Spleen (tissue), 11 donors: ENCODE measurements around the gene ADAMTS14. TPM values are rescaled to one million over a fixed set of nuclear protein-coding genes. Genes with fewer than 3 reads are reported as not detected.
A peak's percentile ranks its signal among the peaks of the same experiment; 100 is the strongest.

Source experiments
- DNase-seq: peaks from one replicate; pipeline ENCODE4 v3.0.0-alpha.2; 2020
- H3K27ac ChIP-seq, 8 donors: fragments of 200-600 bp; sonication (generic) in 7 of 8; 1 replicate in 4 of 8; 2 replicates in 4 of 8; pipeline versions ENCODE4 v1.5.0 to v1.8.0; 2016 to 2021; ENCODE audit warnings: inconsistent platforms in 4 of 8, mild to moderate bottlenecking in 4 of 8, moderate library complexity in 1 of 8
- H3K27me3 ChIP-seq, 7 donors: fragments of 200-600 bp; sonication (generic) in 6 of 7; replicated peaks in 1 of 7; 1 replicate in 4 of 7; 2 replicates in 3 of 7; pipeline versions ENCODE4 v1.5.0 to v1.8.0; 2016 to 2021; ENCODE audit warnings: inconsistent platforms in 3 of 7, mild to moderate bottlenecking in 1 of 7
- H3K36me3 ChIP-seq, 6 donors: fragments of 200-600 bp; sonication (generic) in 5 of 6; 1 replicate in 4 of 6; 2 replicates in 2 of 6; pipeline versions ENCODE4 v1.5.0 to v1.8.0; 2016 to 2021; ENCODE audit warnings: inconsistent platforms in 2 of 6
- H3K4me1 ChIP-seq, 6 donors: fragments of 200-600 bp; sonication (generic) in 5 of 6; 1 replicate in 3 of 6; 2 replicates in 3 of 6; pipeline versions ENCODE4 v1.5.0 to v1.8.0; 2016 to 2021; ENCODE audit warnings: inconsistent platforms in 3 of 6
- H3K4me3 ChIP-seq, 8 donors: fragments of 200-600 bp; sonication (generic) in 7 of 8; 1 replicate in 4 of 8; 2 replicates in 4 of 8; pipeline versions ENCODE4 v1.5.0 to v1.8.0; 2016 to 2021; ENCODE audit warnings: inconsistent platforms in 4 of 8, mild to moderate bottlenecking in 4 of 8, moderate library complexity in 2 of 8
- H3K9me3 ChIP-seq, 8 donors: fragments of 200-600 bp; sonication (generic) in 7 of 8; 1 replicate in 4 of 8; 2 replicates in 4 of 8; pipeline versions ENCODE4 v1.5.0 to v1.8.0; 2016 to 2021; ENCODE audit warnings: inconsistent platforms in 4 of 8
- CTCF ChIP-seq, 11 experiments: fragments of 200-600 bp in 7 of 11; fragments of 450-650 bp in 4 of 11; sonication (generic) in 4 of 11; IDR thresholded peaks in 8 of 11; conservative IDR thresholded peaks in 3 of 11; 1 replicate in 7 of 11; 2 replicates in 4 of 11; pipeline versions ENCODE4 v1.4.0 to v1.8.0; 2016 to 2021; ENCODE audit warnings: antibody characterized with exemption in 11 of 11, inconsistent platforms in 4 of 11, mild to moderate bottlenecking in 1 of 11
- POLR2A ChIP-seq, 3 donors: fragments of 450-650 bp; IDR thresholded peaks; one replicate each; pipeline ENCODE4 v1.5.1; 2017; ENCODE audit warnings: antibody characterized with exemption in 3 of 3, mild to moderate bottlenecking in 1 of 3
- POLR2AphosphoS5 ChIP-seq, 3 donors: sonication (generic); formaldehyde crosslinking; IDR thresholded peaks; one replicate each; pipeline ENCODE4 v1.5.1; 2017; ENCODE audit warnings: antibody characterized with exemption in 3 of 3
- WGBS, 5 donors: extraction: QIAGEN DNeasy Blood & Tissue Kit in 3 of 5; methylation state at CpG; one replicate each; pipeline versions ENCODE4 v1.1.5 to v1.1.7; 2013 to 2018; 5-methylcytosine and 5-hydroxymethylcytosine counted together
- intact Hi-C: fragments of 100-400 bp; cut with DNase I; formaldehyde crosslinking; loops from one replicate; pipeline ENCODE4 v1.15.0; 2023; ENCODE audit warnings: low total_unique reads
- polyA plus RNA-seq, 3 donors: library from polyadenylated mRNA; stranded (reverse); fragments of 200-250 nt; gene quantifications; one replicate each; pipeline ENCODE4 v1.2.1, GENCODE V29; 2013
- total RNA-seq, 7 donors: library from RNA; depleted of rRNA in 3 of 7; stranded (reverse); fragments of >200 nt in 3 of 7; fragmentation: NEBNext Ultra II Directional in 4 of 7; extraction: Animal tissue kit (Norgen Biotek cat#: 25700) in 4 of 7; gene quantifications; one replicate each; pipeline versions ENCODE4 v1.1.0 to v1.2.1, GENCODE V29; 2016 to 2021
- donor health status: healthy with polysubstance abuse.
- donor health status: DM: no; HTN: no; CAD: no; lungs with moderate emphysema.
- donor health status: DM: no; HTN: no; CAD: no.
- donor health status: Bipolar disorder and iron deficiency.
- donor health status: healthy.
- donor health status: DM: no; HTN: no; CAD: no.
- donor health status: DM: yes; HTN: yes; CAD: no.

The ADAMTS14 gene
- total and polyA plus RNA-seq, 10 donors = 0.09 to 1.2 (median 0.36) TPM

- TF ChIP-seq POLR2A (IDR thresholded peaks at IDR 0.05) (no peak), POLR2AphosphoS5 (IDR thresholded peaks at IDR 0.05) (peak in 1 of 3 donors; percentile 27), CTCF (IDR thresholded peaks at IDR 0.05 in 8 of 11, conservative IDR thresholded peaks at IDR 0.05 in 3 of 11) (no peak)
- no peaks in the 10 kb centered on the region for H3K9me3 ChIP-seq
- intact Hi-C loops = no loop called here
- no peak overlapping the region for H3K4me3 ChIP-seq
- WGBS, 5 donors = 74 to 88% (median 84%) methylated on average over 16 of the region's 16 CpGs
- peak overlapping the region in 4 of 8 donors; percentile 31 to 65 (median 44) for H3K27ac ChIP-seq
- peaks cover 0 to 18% (median 0%) of the 10 kb centered on the region in 7 donors for H3K27me3 ChIP-seq
- H3K36me3 ChIP-seq = no peaks in the 10 kb centered on the region
- no peak for DNase-seq
- H3K4me1 ChIP-seq = peaks cover 0 to 12% (median 0%) of the 10 kb centered on the region in 6 donors
These were observed 107.4 kb downstream of the ADAMTS14 start for GRCh38 chr10:70779511-70780369.

GRCh38 chr10:70780370-70780760 lies 108.1 kb downstream of the ADAMTS14 start:
- no peak for DNase-seq
- intact Hi-C loops = no loop called here
- Histone ChIP-seq H3K4me3 (no peak overlapping the region), H3K9me3 (no peaks in the 10 kb centered on the region), H3K27ac (peak overlapping the region in 3 of 8 donors; percentile 11 to 65 (median 15)), H3K4me1 (peaks cover 0 to 12% (median 0%) of the 10 kb centered on the region in 6 donors), H3K36me3 (no peaks in the 10 kb centered on the region), H3K27me3 (peaks cover 0 to 25% (median 0%) of the 10 kb centered on the region in 7 donors)
- WGBS, 5 donors = 88 to 96% (median 93%) methylated on average over 9 of the region's 9 CpGs
- TF ChIP-seq POLR2AphosphoS5 (IDR thresholded peaks at IDR 0.05) (no peak), POLR2A (IDR thresholded peaks at IDR 0.05) (no peak), CTCF (IDR thresholded peaks at IDR 0.05 in 8 of 11, conservative IDR thresholded peaks at IDR 0.05 in 3 of 11) (no peak)

- intact Hi-C loops = no loop called here
- no peaks in the 10 kb centered on the region for H3K9me3 ChIP-seq
- TF ChIP-seq POLR2A (IDR thresholded peaks at IDR 0.05) (no peak), CTCF (IDR thresholded peaks at IDR 0.05 in 8 of 11, conservative IDR thresholded peaks at IDR 0.05 in 3 of 11) (no peak), POLR2AphosphoS5 (IDR thresholded peaks at IDR 0.05) (no peak)
- peak overlapping the region in 3 of 8 donors; percentile 11 to 65 (median 15) for H3K27ac ChIP-seq
- no peaks in the 10 kb centered on the region for H3K36me3 ChIP-seq
- H3K27me3 ChIP-seq = peaks cover 0 to 28% (median 0%) of the 10 kb centered on the region in 7 donors
- H3K4me1 ChIP-seq = peaks cover 0 to 12% (median 0%) of the 10 kb centered on the region in 6 donors
- no peak overlapping the region for H3K4me3 ChIP-seq
- 91 to 96% (median 92%) methylated on average over 4 of the region's 4 CpGs for WGBS, 5 donors
- DNase-seq = no peak
These were observed 108.5 kb downstream of the ADAMTS14 start for GRCh38 chr10:70780772-70781171.

- H3K4me1 ChIP-seq = peaks cover 0 to 12% (median 0%) of the 10 kb centered on the region in 6 donors
- peak overlapping the region in 4 of 8 donors; percentile 27 to 62 (median 52) for H3K27ac ChIP-seq
- H3K36me3 ChIP-seq = no peaks in the 10 kb centered on the region
- no peaks in the 10 kb centered on the region for H3K9me3 ChIP-seq
- intact Hi-C loops = no loop called here
- no peak overlapping the region for H3K4me3 ChIP-seq
- peaks cover 0 to 28% (median 0%) of the 10 kb centered on the region in 7 donors for H3K27me3 ChIP-seq
- WGBS, 5 donors = 92 to 98% (median 93%) methylated on average over 6 to 8 of the region's 8 CpGs
- no peak for TF ChIP-seq POLR2A (IDR thresholded peaks at IDR 0.05)
- no peak for TF ChIP-seq CTCF (IDR thresholded peaks at IDR 0.05 in 8 of 11, conservative IDR thresholded peaks at IDR 0.05 in 3 of 11)
- TF ChIP-seq POLR2AphosphoS5 (IDR thresholded peaks at IDR 0.05) = no peak
- no peak for DNase-seq
These were observed 109.2 kb downstream of the ADAMTS14 start for GRCh38 chr10:70781461-70782051.
